Thoracic aorta (tissue), 2 donors: ENCODE data around the gene ROBO1. TPM values are rescaled to one million over a fixed set of nuclear protein-coding genes. Genes with fewer than 3 reads are reported as not detected.

Source experiments
- ATAC-seq: fragments of 150-250 bp; one replicate; pipeline ENCODE4 v1.8.0; 2017; ENCODE audit warnings: low read depth; ENCODE audit not compliant: insufficient number of reproducible peaks, low FRiP score
- DNase-seq: peaks from one replicate; pipeline ENCODE4 v3.0.0-alpha.2; 2020; ENCODE audit warnings: low spot score
- H3K27ac ChIP-seq, 2 donors: fragments of 200-600 bp; sonication (generic); 1 replicate in 1 of 2; 2 replicates in 1 of 2; pipeline ENCODE4 v1.5.1; 2016; ENCODE audit warnings: mild to moderate bottlenecking in 2 of 2, moderate library complexity in 2 of 2
- H3K27me3 ChIP-seq: fragments of 200-600 bp; sonication (generic); replicated peaks from 2 replicates; pipeline ENCODE4 v1.6.0; 2016; ENCODE audit warnings: mild to moderate bottlenecking; ENCODE audit not compliant: insufficient read depth
- H3K36me3 ChIP-seq: fragments of 200-600 bp; sonication (generic); one replicate; pipeline ENCODE4 v1.5.1; 2016
- H3K4me1 ChIP-seq, 2 donors: fragments of 200-600 bp; sonication (generic); 1 replicate in 1 of 2; 2 replicates in 1 of 2; pipeline versions ENCODE4 v1.5.1 to v1.6.0; 2016; ENCODE audit warnings: low read depth in 2 of 2, mild to moderate bottlenecking in 1 of 2; ENCODE audit not compliant: control insufficient read depth in 1 of 2
- H3K4me3 ChIP-seq: fragments of 200-600 bp; sonication (generic); 2 replicates; pipeline ENCODE4 v1.5.1; 2016; ENCODE audit warnings: mild to moderate bottlenecking
- H3K9me3 ChIP-seq: fragments of 200-600 bp; sonication (generic); 2 replicates; pipeline ENCODE4 v1.5.1; 2016
- CTCF ChIP-seq: fragments of 200-600 bp; sonication (generic); IDR thresholded peaks from one replicate; pipeline ENCODE4 v1.5.1; 2019; ENCODE audit warnings: antibody characterized with exemption
- total RNA-seq, 2 donors: library from RNA; depleted of rRNA; stranded (reverse); fragments of >200 nt; gene quantifications; one replicate each; pipeline versions ENCODE4 v1.1.0 to v1.2.3, GENCODE V29; 2016

The ROBO1 gene
- total RNA-seq, 2 donors from 2014 or later: 13.3 to 24.4 TPM

GRCh38 chr3:79436387-79436786, 331.4 kb downstream of the ROBO1 start:
- no peaks in the 10 kb centered on the region for H3K36me3 ChIP-seq
- H3K4me1 ChIP-seq: no peaks in the 10 kb centered on the region
- no peak for TF ChIP-seq CTCF
- no peak overlapping the region for H3K4me3 ChIP-seq
- no peaks in the 10 kb centered on the region for H3K9me3 ChIP-seq
- ATAC-seq (no peak), DNase-seq (no peak)
- no peak overlapping the region for H3K27ac ChIP-seq
- no peaks in the 10 kb centered on the region for H3K27me3 ChIP-seq

- no peak for TF ChIP-seq CTCF
- no peaks in the 10 kb centered on the region for H3K27me3 ChIP-seq
- H3K27ac ChIP-seq: no peak overlapping the region
- H3K9me3 ChIP-seq: no peaks in the 10 kb centered on the region
- no peak for DNase-seq
- H3K4me1 ChIP-seq: no peaks in the 10 kb centered on the region
- no peak overlapping the region for H3K4me3 ChIP-seq
- H3K36me3 ChIP-seq: no peaks in the 10 kb centered on the region
- no peak for ATAC-seq
These were observed 340.7 kb downstream of the ROBO1 start for GRCh38 chr3:79427081-79427480.

- H3K27ac ChIP-seq: no peak overlapping the region
- TF ChIP-seq CTCF: no peak
- H3K36me3 ChIP-seq: no peaks in the 10 kb centered on the region
- ATAC-seq (no peak), DNase-seq (no peak)
- H3K27me3 ChIP-seq: no peaks in the 10 kb centered on the region
- no peak overlapping the region for H3K4me3 ChIP-seq
- H3K4me1 ChIP-seq: no peaks in the 10 kb centered on the region
- H3K9me3 ChIP-seq: no peaks in the 10 kb centered on the region
These were observed 343.0 kb downstream of the ROBO1 start for GRCh38 chr3:79424811-79425210.

- Histone ChIP-seq H3K27me3 (no peaks in the 10 kb centered on the region), H3K4me3 (no peak overlapping the region), H3K4me1 (no peaks in the 10 kb centered on the region), H3K36me3 (no peaks in the 10 kb centered on the region), H3K27ac (no peak overlapping the region), H3K9me3 (no peaks in the 10 kb centered on the region)
- TF ChIP-seq CTCF: no peak
- ATAC-seq (no peak), DNase-seq (no peak)
These were observed 344.4 kb downstream of the ROBO1 start for GRCh38 chr3:79423417-79423816.

GRCh38 chr3:79421273-79421672, 346.5 kb downstream of the ROBO1 start:
- TF ChIP-seq CTCF: no peak
- H3K36me3 ChIP-seq: no peaks in the 10 kb centered on the region
- H3K4me3 ChIP-seq: no peak overlapping the region
- H3K9me3 ChIP-seq: no peaks in the 10 kb centered on the region
- ATAC-seq: no peak
- no peaks in the 10 kb centered on the region for H3K27me3 ChIP-seq
- H3K27ac ChIP-seq: no peak overlapping the region
- DNase-seq: no peak
- no peaks in the 10 kb centered on the region for H3K4me1 ChIP-seq
